Nephron (organoid): ENCODE data around the gene ABCC6.

Source experiments
- H3K27ac Mint-ChIP-seq, 3 experiments: 2 replicates each; pipeline ENCODE4 v1.8.0; 2020; ENCODE audit warnings: mixed read lengths in 3 of 3, mild to moderate bottlenecking in 2 of 3, moderate library complexity in 1 of 3
- H3K27me3 Mint-ChIP-seq: 2 replicates; pipeline ENCODE4 v1.8.0; 2021; ENCODE audit warnings: low read depth, mild to moderate bottlenecking, moderate library complexity, mixed read lengths
- H3K36me3 Mint-ChIP-seq: 2 replicates; pipeline ENCODE4 v1.8.0; 2020; ENCODE audit warnings: low read depth, mixed read lengths
- H3K4me1 Mint-ChIP-seq: 2 replicates; pipeline ENCODE4 v1.8.0; 2020; ENCODE audit warnings: mixed read lengths
- H3K4me3 Mint-ChIP-seq, 3 experiments: 2 replicates each; pipeline ENCODE4 v1.8.0; 2020; ENCODE audit warnings: mild to moderate bottlenecking in 3 of 3, mixed read lengths in 3 of 3, moderate library complexity in 2 of 3
- H3K9me3 Mint-ChIP-seq: 2 replicates; pipeline ENCODE4 v1.8.0; 2020; ENCODE audit warnings: mixed read lengths
- CTCF ChIP-seq, 3 experiments: fragments of 200-600 bp; sonication (generic); IDR thresholded peaks; one replicate each; pipeline ENCODE4 v1.5.0; 2021; ENCODE audit warnings: antibody characterized with exemption in 3 of 3; ENCODE audit not compliant: unreplicated experiment in 3 of 3

ABCC6 gene

DNA sequence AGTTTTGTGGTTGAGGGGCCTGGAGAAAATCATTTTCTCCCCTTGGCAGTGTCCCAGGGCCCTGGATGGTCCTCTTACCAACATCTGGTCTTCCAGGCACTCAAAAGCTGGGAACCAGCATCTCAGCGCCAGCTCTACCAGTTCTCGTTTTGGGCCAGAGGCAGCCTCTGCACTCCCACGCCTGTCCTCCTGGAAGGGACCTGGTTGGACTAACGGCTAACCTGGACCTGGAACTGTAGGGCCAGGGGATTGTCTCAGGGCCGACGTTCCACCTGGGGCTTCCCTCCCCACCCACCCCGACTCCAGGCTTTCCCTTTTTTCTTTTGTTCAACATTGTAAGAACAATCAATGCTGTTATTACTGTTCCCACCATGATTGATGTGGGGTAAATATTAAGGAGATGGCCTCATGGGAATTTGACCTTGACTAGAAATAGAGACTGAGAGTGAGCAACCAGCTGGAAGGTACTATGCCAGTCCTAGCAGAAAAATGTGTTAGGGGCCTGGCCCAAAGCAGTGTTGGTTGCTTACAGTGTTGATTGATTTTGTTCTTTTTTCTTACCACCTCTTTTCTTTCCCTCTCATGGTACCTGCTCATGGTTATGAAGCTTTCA, 81.4 kb downstream of the ABCC6 start:
- Mint-ChIP-seq H3K4me1 (peaks cover 5% of the 10 kb centered on the region), H3K27me3 (no peaks in the 10 kb centered on the region), H3K36me3 (peaks cover 53% of the 10 kb centered on the region), H3K4me3 (no peak overlapping the region), H3K27ac (no peak overlapping the region), H3K9me3 (no peaks in the 10 kb centered on the region)
- no peak for TF ChIP-seq CTCF (IDR thresholded peaks at IDR 0.05; ENCODE audit: unreplicated experiment in 3 of 3)

DNA sequence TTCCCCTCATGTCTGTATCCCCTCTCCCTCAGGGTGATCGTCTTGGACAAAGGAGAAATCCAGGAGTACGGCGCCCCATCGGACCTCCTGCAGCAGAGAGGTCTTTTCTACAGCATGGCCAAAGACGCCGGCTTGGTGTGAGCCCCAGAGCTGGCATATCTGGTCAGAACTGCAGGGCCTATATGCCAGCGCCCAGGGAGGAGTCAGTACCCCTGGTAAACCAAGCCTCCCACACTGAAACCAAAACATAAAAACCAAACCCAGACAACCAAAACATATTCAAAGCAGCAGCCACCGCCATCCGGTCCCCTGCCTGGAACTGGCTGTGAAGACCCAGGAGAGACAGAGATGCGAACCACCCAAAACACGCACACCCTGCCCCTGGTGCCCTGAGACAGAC, 82.2 kb downstream of the ABCC6 start:
- Mint-ChIP-seq H3K36me3 (peaks cover 60% of the 10 kb centered on the region), H3K4me3 (no peak overlapping the region), H3K27me3 (no peaks in the 10 kb centered on the region), H3K4me1 (peaks cover 5% of the 10 kb centered on the region), H3K9me3 (no peaks in the 10 kb centered on the region), H3K27ac (peak overlapping the region in 1 of 3 experiments; percentile 12)
- TF ChIP-seq CTCF (IDR thresholded peaks at IDR 0.05; ENCODE audit: unreplicated experiment in 3 of 3): no peak

DNA sequence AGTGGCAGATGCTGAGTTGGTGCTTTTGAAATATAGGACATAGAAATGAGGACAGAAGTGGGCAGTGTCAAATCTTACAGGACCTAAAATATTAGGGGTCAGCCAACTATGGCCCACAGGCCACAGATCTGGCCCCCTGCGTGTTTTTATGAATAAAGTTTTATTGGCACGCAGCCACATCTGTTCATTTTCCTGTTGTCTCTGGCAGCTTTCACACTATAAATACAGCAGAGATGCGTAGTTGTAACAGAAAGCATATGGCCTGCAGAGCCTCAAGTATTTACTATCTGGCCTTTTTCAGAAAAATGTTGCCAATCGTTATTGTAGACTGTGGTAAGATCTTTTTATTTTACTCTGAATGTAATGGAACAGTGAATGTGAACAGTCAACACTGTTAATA, 82.8 kb downstream of the ABCC6 start:
- no peak for TF ChIP-seq CTCF (IDR thresholded peaks at IDR 0.05; ENCODE audit: unreplicated experiment in 3 of 3)
- H3K27me3 Mint-ChIP-seq: no peaks in the 10 kb centered on the region
- H3K27ac Mint-ChIP-seq: peak overlapping the region in 1 of 3 experiments; percentile 12
- H3K9me3 Mint-ChIP-seq: no peaks in the 10 kb centered on the region
- peaks cover 5% of the 10 kb centered on the region for H3K4me1 Mint-ChIP-seq
- H3K4me3 Mint-ChIP-seq: no peak overlapping the region
- H3K36me3 Mint-ChIP-seq: peaks cover 65% of the 10 kb centered on the region

GRCh38 chr16:16139806-16140205, 83.5 kb downstream of the ABCC6 start:
- H3K4me1 Mint-ChIP-seq: peaks cover 5% of the 10 kb centered on the region
- H3K36me3 Mint-ChIP-seq: peaks cover 71% of the 10 kb centered on the region
- H3K4me3 Mint-ChIP-seq: no peak overlapping the region
- TF ChIP-seq CTCF (IDR thresholded peaks at IDR 0.05; ENCODE audit: unreplicated experiment in 3 of 3): no peak
- no peak overlapping the region for H3K27ac Mint-ChIP-seq
- H3K9me3 Mint-ChIP-seq: no peaks in the 10 kb centered on the region
- no peaks in the 10 kb centered on the region for H3K27me3 Mint-ChIP-seq

DNA sequence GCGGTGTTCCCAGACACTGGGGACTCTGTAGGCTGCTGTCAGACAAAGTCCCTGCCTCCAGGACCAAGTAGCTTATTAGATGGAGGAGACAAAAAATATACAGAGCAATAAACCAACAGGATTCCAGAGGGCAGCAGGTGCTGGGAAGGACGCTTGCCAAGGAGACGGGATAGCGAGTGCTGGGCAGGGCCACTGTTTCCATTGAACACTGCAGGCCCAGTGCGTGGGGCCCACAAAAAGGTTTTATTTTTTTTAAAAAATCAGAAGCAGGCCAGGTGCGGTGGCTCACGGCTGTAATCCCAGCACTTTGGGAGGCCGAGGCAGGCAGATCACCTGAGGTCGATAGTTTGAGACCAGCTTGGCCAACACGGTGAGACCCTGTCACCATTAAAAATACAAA, 84.2 kb downstream of the ABCC6 start:
- H3K27me3 Mint-ChIP-seq: no peaks in the 10 kb centered on the region
- no peak overlapping the region for H3K4me3 Mint-ChIP-seq
- no peak for TF ChIP-seq CTCF (IDR thresholded peaks at IDR 0.05; ENCODE audit: unreplicated experiment in 3 of 3)
- H3K9me3 Mint-ChIP-seq: no peaks in the 10 kb centered on the region
- peaks cover 5% of the 10 kb centered on the region for H3K4me1 Mint-ChIP-seq
- peaks cover 70% of the 10 kb centered on the region for H3K36me3 Mint-ChIP-seq
- H3K27ac Mint-ChIP-seq: no peak overlapping the region

DNA sequence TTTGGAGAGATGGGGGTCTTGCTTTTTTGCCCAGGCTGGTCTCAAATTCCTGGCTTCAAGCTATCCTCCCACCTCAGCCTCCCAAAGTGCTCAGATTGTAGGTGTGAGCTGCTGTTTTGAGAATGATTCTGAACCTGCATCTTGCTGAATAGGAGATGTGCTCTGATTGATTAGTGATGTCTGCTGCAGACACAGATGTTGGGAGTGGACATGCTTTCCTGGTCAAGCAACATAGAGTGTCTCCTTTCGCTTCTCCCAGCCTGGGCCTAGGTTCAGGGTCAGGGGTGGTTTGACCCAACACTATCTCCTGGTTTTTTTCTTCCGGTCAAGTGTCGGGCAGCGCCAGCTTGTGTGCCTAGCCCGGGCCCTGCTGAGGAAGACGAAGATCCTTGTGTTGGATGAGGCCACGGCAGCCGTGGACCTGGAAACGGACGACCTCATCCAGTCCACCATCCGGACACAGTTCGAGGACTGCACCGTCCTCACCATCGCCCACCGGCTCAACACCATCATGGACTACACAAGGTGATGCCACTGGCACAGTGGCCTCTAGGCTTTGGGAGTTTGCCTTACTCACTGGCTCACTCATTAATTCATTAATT, 85.2 kb downstream of the ABCC6 start:
- no peak for TF ChIP-seq CTCF (IDR thresholded peaks at IDR 0.05; ENCODE audit: unreplicated experiment in 3 of 3)
- Mint-ChIP-seq H3K9me3 (no peaks in the 10 kb centered on the region), H3K27ac (no peak overlapping the region), H3K4me1 (peaks cover 5% of the 10 kb centered on the region), H3K4me3 (no peak overlapping the region), H3K27me3 (no peaks in the 10 kb centered on the region), H3K36me3 (peaks cover 74% of the 10 kb centered on the region)
